ENCODE measurements around the gene CCDC82.

DNA sequence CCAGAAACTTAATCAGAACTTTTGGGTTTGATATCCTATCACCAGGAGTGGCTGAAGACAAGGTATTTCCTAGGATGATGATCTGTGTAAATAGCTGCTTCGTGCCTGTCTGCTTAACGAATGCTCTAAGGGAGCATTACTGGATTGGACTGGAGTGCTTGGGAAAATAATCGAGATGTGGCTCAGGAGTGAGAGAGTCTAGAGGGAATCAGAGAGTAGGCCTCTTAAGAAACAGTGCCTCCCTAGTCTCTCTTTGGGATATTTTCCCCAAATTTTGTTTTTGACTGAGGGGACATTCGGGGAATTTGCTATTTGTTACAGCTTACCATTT is 49.2 kb downstream of the CCDC82 start:
- TF ChIP-seq, protein P1, sequence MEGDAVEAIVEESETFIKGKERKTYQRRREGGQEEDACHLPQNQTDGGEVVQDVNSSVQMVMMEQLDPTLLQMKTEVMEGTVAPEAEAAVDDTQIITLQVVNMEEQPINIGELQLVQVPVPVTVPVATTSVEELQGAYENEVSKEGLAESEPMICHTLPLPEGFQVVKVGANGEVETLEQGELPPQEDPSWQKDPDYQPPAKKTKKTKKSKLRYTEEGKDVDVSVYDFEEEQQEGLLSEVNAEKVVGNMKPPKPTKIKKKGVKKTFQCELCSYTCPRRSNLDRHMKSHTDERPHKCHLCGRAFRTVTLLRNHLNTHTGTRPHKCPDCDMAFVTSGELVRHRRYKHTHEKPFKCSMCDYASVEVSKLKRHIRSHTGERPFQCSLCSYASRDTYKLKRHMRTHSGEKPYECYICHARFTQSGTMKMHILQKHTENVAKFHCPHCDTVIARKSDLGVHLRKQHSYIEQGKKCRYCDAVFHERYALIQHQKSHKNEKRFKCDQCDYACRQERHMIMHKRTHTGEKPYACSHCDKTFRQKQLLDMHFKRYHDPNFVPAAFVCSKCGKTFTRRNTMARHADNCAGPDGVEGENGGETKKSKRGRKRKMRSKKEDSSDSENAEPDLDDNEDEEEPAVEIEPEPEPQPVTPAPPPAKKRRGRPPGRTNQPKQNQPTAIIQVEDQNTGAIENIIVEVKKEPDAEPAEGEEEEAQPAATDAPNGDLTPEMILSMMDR (IDR thresholded peaks at IDR 0.05; ENCODE audit: low read depth, low read length, poor library complexity, severe bottlenecking) = no peak
- TF ChIP-seq EZH2phosphoT487 (IDR thresholded peaks at IDR 0.05; ENCODE audit: borderline replicate concordance, low read length) = no peak

All from DOHH2 (cell line).